Stimulated activated CD4-positive, alpha-beta T cell treated with anti-CD3 and anti-CD28 coated beads, Interleukin-1b, Interleukin-23, amount 100 ng/mL, for 24 hours (primary cell): Measurements from ENCODE around the gene SPAST.
"Not testable (repeated sequence)": the region's sequence is repeated elsewhere in the genome, so short reads cannot be mapped to it uniquely, and the experiment has no call there.

Experiments used
- DNase-seq, 4 experiments: peaks; one replicate each; pipeline ENCODE4 v3.0.0-alpha.2; 2020; ENCODE audit warnings: low read depth in 4 of 4, low spot score in 1 of 4

SPAST gene, protein sequence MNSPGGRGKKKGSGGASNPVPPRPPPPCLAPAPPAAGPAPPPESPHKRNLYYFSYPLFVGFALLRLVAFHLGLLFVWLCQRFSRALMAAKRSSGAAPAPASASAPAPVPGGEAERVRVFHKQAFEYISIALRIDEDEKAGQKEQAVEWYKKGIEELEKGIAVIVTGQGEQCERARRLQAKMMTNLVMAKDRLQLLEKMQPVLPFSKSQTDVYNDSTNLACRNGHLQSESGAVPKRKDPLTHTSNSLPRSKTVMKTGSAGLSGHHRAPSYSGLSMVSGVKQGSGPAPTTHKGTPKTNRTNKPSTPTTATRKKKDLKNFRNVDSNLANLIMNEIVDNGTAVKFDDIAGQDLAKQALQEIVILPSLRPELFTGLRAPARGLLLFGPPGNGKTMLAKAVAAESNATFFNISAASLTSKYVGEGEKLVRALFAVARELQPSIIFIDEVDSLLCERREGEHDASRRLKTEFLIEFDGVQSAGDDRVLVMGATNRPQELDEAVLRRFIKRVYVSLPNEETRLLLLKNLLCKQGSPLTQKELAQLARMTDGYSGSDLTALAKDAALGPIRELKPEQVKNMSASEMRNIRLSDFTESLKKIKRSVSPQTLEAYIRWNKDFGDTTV

GRCh38 chr2:32063310-32064020 is at the start of gene SPAST:
Gene SPAST, plus strand, starts transcription at chr2:32063556. Its CDS starts 276 bp downstream, at chr2:32063832.
- DNase-seq, result peak; percentile 90 to 97 (median 95)

DNA sequence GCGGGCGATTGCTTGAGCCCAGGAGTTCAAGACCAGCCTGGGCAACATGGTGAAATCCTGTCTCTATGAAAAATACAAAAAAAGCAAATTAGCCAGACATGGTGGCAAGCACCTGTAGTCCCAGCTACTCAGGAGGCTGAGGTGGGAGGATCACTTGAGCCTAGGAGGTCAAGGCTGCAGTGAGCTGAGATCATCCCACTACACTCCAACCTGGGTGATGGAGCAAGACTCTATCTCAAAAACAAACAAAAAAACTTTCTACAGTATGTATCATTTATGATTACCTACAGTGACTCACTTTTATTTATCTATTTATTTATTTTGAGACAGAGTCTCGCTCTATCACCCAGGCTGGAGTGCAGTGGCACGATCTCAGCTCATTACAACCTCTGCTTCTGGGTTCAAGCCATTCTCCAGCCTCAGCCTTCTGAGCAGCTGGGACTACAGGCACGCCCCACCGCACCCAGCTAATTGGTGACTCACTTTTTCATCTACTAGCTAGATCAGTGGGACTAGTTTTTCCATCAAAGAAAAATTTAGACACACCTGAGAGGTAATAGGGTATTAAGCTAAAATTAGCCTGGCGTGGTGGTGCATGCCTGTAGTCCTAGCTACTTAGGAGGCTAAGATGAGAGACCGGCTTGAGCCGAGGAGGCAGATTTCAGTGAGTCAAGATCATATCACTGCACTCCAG is 44.4 kb upstream of the SPAST start:
- not testable (repeated sequence) for DNase-seq

DNA sequence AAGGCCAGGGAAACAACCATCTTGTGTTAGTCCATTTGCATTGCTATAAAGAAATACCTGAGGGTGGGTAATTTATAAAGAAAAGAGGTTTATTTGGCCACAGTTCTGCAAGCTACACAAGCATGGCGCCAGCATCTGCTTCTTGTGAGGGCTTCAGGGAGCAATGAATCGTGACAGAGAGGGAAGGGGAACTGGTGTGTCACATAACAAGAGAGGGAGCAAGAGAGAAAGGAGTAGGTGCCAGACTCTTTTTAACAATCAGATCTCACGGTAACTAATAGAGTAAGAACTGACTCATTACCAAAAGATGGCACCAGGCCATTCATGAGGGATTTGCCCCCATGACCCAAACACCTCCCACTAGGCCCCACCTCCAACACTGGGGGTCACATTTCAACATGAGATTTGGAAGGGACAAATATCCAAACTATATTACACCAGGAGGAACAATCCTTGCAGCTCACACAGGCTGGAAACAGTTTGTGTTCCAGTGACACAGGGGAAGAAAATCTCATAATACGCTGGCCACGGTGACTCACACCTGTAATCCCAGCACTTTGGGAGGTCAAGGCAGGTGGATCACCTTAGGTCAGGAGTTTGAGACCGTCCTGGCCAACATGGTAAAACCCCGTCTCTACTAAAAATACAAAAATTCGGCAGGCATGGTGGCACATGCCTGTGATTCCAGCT is 29.0 kb upstream of the SPAST start:
- DNase-seq, result not testable (repeated sequence)

DNA sequence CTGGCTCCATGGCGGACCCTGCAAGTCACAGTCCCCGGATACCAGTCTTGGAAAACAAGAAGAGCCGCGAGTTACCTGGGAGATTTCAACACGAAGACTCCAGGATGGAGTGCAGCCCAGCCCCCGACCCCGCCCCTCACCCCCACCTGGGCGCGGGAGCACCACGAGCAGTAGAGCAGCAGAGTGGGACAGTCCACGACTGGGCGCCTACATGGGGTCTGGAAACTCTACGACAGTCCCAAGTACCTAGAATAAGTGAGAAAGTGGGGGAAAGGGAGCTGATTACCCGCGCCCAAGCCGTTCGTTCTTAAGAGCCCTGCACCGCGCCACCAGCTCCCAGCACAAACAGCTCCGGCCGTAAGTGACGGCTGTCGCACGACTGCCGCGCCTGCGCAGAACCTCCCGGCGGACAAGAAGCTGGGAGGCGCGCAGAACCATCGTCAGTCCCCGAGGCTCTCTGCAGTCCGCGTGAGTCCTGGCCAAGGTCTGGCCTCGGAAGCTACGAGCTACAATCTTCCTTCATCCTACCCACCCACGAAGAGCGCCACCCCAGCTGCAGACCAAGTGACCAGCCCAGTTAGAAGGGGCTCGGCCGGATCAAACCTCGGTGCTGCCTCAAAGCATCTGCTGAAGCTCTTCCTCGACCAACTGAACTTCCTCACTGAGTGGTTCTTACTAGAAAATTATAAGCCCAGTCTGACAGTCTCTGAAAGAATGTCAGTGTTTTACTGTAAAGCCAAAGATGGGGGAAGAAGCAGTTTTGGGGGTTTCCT is 23.7 kb upstream of the SPAST start, which contains the start of gene DPY30:
Gene DPY30 (minus strand): TSS at position 359 of the 773 bp plus-strand sequence. CDS start 349 bp downstream, at position 10.
- peak; percentile 67 to 86 (median 80) for DNase-seq

- no peak for DNase-seq
Measured at GRCh38 chr2:32043561-32043960, 19.8 kb upstream of the SPAST start.

DNA sequence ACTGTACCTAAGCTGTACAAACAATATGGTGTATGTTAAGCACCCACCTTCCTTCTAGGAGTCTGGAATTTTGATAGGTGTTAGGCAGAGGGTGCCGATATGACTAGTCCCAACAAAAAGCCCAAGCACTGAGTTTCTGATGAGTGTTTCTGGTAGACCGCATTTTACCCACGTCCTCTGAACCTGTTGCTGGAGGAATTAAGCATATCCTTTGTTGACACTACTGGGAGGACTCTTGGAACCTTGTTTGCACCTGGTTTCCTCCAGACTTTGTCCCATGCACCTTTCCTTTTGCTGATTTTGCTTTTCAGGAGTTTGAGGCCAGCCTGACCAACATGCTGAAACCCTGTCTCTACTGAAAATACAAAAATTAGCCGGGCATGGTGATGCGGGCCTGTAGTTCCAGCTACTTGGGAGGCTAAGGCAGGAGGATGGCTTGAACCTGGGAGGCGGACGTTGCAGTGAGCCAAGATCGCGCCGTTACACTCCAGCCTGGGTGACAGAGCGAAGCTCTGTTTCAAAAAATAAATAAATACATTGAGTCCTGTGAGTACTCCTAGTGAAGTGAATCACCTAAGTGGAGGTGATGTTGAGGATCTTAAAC is 11.4 kb upstream of the SPAST start:
- DNase-seq, result no peak

GRCh38 chr2:32054583-32054982 is 8.8 kb upstream of the SPAST start:
- DNase-seq, result not testable (repeated sequence)

- no peak for DNase-seq
Measured at GRCh38 chr2:32058130-32058529, 5.2 kb upstream of the SPAST start.

GRCh38 chr2:32060266-32060665 is 3.1 kb upstream of the SPAST start:
- no peak for DNase-seq

GRCh38 chr2:32061430-32061829 is 1.9 kb upstream of the SPAST start:
- DNase-seq, result no peak

- no peak for DNase-seq
Measured at GRCh38 chr2:32061973-32062861, 1.1 kb upstream of the SPAST start.

DNA sequence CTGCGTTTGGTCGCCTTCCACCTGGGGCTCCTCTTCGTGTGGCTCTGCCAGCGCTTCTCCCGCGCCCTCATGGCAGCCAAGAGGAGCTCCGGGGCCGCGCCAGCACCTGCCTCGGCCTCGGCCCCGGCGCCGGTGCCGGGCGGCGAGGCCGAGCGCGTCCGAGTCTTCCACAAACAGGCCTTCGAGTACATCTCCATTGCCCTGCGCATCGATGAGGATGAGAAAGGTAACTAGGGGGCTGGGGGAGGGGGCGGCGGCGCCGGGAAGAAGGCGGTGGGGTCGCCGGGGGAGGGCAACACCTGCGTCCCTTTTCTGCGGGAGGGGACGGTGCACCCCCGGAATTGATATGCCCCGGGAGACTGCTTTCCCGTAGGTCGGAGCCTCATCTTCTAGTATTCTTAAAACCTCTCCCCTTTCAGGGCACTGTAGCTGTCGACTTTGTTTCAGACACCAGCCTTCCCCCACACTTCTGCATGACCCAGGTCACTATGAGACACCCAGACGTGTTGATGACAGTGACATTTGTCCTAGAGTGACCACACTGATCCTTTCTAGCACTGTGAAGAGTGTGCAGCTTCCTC is 755 bp downstream of the SPAST start:
- peak in 1 of 4 experiments; percentile 3 for DNase-seq

GRCh38 chr2:32064713-32065112 is 1.4 kb downstream of the SPAST start:
- DNase-seq, result no peak

GRCh38 chr2:32067549-32067948 is 4.2 kb downstream of the SPAST start:
- DNase-seq, result no peak

DNA sequence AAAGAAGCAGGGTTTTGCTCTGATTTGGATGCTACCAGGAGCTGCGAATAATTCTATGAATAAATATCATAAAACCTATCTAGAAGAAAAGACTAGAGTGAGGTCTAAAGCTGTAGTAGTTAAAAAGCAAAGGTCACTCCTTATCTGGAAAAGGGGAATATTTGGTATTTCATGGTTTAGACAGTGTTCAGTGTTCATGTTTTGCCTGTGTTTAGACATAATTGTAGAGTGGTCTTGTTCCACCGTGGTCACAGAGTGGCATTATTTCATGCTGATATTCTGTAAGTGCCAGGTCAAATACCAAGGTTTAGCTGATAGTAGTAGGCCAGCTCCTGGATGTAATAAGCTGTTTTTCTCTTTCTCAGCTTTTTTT is 10.8 kb downstream of the SPAST start:
- no peak for DNase-seq

DNA sequence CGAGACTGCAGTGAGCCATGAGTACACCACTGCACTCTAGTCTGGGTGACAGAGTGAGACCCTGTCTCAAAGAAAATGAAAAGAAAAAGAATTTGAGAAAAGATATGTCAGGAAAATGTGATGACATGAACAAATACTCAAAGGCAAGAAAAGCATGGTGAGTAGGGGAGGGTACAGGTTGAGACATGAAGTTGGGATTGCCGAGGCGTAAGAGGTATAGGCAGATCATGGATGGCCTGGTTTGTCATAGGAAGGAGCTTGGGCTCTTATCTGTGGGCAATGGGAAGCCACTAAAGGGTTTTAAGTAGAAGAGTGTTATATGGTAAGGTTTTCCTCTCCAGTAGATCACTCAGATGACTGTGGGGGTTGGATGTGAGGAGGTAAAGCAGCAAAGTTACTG is 32.3 kb downstream of the SPAST start:
- DNase-seq, result no peak

- no peak for DNase-seq
Measured at GRCh38 chr2:32108111-32108510, 44.8 kb downstream of the SPAST start.

DNA sequence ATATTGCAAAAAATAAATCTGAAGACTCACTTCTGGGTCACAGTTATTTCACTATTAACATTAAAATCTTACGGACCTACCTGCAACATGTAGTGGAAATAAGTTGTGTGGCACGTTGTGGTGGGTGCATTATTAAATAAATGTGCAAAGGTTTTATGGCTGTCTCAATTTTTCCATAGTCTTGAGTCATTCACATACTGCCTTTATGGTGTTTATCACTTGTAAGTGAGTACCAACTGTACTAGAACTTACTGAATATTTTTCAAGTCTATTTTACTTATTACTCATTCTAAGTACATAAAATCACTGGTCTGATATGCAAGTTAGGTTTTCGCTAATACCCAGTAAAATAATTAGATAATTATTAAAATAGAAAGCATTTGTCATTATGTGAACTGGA is 54.7 kb downstream of the SPAST start:
- DNase-seq, result no peak
